GM06990 (cell line): ENCODE data around the gene PRKCE.

ENCODE experiments used
- DNase-seq: peaks from one replicate; pipeline ENCODE4 v3.0.0-alpha.2; 2011; ENCODE audit not compliant: insufficient read length; ENCODE audit errors: extremely low read depth
- H3K27me3 ChIP-seq: replicated peaks from 2 replicates; pipeline ENCODE4 v1.6.0; 2011; ENCODE audit warnings: low read length; ENCODE audit not compliant: control insufficient read depth, insufficient read depth
- H3K36me3 ChIP-seq: 2 replicates; pipeline ENCODE4 v1.5.1; 2011; ENCODE audit warnings: low read length; ENCODE audit not compliant: control insufficient read depth, insufficient read depth
- H3K4me3 ChIP-seq: replicated peaks from 2 replicates; pipeline ENCODE4 v1.5.1; 2011; ENCODE audit warnings: low read depth, mild to moderate bottlenecking, control low read depth, low read length
- TF ChIP-seq, protein P1 (sequence below): IDR thresholded peaks from 2 replicates; pipeline ENCODE4 v1.5.1; 2011; ENCODE audit warnings: low read length, control low read depth, mild to moderate bottlenecking, inconsistent platforms; ENCODE audit not compliant: insufficient read depth, poor library complexity, severe bottlenecking

The PRKCE gene

DNA sequence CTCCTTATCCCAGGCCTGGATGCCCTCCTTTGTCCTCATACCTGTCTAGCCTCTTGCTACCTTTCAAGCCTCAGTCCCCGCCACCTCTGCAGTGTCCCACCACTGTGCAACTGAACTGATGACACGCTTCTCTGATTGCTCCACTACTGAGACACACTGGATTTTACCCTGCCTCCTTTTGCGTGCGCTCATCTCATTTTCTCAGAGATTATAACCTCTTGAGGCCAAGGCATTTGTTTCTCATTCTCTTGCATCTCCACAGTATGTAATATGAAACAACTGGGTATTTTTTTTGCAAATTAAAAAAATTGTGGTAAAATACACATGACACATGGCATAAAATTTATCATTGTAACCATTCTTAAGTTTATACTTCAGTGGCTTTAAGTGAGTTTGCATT lies 95.4 kb downstream of the PRKCE start:
- no peak for DNase-seq
- TF ChIP-seq, protein P1, sequence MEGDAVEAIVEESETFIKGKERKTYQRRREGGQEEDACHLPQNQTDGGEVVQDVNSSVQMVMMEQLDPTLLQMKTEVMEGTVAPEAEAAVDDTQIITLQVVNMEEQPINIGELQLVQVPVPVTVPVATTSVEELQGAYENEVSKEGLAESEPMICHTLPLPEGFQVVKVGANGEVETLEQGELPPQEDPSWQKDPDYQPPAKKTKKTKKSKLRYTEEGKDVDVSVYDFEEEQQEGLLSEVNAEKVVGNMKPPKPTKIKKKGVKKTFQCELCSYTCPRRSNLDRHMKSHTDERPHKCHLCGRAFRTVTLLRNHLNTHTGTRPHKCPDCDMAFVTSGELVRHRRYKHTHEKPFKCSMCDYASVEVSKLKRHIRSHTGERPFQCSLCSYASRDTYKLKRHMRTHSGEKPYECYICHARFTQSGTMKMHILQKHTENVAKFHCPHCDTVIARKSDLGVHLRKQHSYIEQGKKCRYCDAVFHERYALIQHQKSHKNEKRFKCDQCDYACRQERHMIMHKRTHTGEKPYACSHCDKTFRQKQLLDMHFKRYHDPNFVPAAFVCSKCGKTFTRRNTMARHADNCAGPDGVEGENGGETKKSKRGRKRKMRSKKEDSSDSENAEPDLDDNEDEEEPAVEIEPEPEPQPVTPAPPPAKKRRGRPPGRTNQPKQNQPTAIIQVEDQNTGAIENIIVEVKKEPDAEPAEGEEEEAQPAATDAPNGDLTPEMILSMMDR: no peak
- H3K4me3 ChIP-seq: no peak overlapping the region
- no peaks in the 10 kb centered on the region for H3K27me3 ChIP-seq
- H3K36me3 ChIP-seq: no peaks in the 10 kb centered on the region

DNA sequence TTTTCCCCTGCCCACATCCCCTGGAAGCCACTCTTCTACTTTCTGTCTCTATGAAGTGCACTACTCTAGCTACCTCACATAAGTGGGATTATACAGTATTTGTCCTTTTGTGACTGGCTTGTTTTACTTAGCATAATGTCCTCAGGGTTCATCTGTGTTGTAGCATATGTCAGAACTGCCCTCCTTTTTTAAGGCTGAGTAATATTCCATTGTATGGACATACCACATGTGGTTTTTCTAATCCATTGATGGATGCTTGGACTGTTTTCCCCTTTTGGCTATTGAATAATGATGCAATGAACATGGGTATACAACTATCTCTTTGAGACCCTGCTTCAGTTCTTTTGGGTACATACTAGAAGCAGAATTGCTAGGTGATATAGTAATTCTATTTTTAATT lies 95.9 kb downstream of the PRKCE start:
- TF ChIP-seq, protein P1: no peak
- Histone ChIP-seq H3K36me3 (no peaks in the 10 kb centered on the region), H3K27me3 (no peaks in the 10 kb centered on the region), H3K4me3 (no peak overlapping the region)
- DNase-seq: no peak

DNA sequence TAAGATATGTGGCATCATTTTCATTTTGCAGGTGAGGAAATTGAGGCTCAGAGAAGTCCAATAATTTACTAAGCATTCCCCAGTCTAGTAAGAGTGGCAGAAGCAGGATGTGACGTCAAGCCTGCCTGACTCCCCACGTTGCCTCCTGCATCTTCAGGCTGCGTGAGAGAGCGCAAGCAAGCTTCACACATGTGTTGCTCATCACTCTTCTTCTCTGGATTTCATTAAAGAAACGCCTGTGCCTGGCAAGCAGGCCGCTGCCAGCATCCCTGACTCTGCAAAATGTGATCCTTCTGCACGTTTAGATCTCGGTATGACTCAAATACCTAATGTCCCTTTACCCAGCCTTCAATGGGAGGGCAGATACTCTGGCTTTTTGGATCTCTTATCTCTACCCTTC lies 96.8 kb downstream of the PRKCE start:
- Histone ChIP-seq H3K36me3 (no peaks in the 10 kb centered on the region), H3K27me3 (no peaks in the 10 kb centered on the region), H3K4me3 (no peak overlapping the region)
- DNase-seq: no peak
- TF ChIP-seq, protein P1: no peak

DNA sequence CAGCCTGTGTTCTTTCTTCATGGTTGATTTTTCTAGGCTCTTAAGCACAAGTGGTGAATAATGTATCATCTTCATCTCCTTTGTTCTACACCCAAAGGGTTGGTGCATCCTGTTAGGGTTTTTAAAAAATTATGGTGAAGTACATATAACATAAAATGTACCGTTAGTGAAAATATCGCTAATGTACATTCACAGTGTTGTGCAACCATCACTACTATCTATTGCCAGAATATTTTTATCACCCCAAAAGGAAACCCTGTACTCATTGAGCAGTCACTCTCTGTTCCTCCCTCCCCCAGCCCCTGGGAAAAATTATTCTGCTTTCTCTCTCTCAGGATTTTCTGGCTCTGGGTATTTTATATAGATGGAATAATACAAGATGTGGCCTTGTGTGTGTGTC lies 98.5 kb downstream of the PRKCE start:
- Histone ChIP-seq H3K4me3 (no peak overlapping the region), H3K36me3 (no peaks in the 10 kb centered on the region), H3K27me3 (no peaks in the 10 kb centered on the region)
- DNase-seq: no peak
- TF ChIP-seq, protein P1: no peak

DNA sequence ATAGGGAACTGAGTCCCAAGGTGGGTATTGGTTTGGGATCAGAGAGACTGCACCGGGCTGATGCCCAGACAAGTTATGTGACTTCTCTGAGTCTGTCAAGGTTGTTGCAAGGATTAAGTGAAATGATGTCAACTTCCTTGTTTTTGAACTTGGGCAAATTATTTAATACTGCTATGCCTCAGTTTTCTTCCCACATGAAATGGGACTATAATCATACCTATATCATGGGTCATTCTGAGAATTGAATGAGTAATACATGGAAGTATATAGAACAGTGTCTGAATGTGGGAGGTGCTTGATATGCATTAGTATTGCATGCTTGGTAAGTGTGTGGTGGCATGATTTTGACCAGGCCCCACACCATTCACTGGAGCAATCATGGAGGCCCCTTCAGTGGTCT lies 99.0 kb downstream of the PRKCE start:
- H3K4me3 ChIP-seq: no peak overlapping the region
- H3K36me3 ChIP-seq: no peaks in the 10 kb centered on the region
- no peaks in the 10 kb centered on the region for H3K27me3 ChIP-seq
- DNase-seq: no peak
- TF ChIP-seq, protein P1: no peak

DNA sequence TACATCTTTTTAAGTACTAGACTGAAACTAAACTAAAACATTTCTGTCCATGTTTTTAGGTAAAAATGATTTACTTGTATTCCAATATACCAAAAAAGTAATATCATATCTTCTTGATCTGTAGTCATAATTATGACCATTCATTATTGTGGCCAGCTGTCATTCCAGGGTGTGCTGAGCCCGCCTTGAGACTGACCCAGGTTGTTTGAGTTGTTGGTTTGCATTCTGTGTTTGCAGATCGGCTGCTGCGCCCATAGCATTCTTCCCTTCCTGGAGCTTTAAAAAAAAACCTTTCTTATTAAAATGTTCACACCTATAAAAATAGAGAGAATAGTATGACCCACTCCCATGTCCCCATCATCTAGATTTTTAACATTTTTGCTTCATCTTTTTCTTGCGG lies 101.9 kb downstream of the PRKCE start:
- no peak for DNase-seq
- H3K4me3 ChIP-seq: no peak overlapping the region
- H3K36me3 ChIP-seq: no peaks in the 10 kb centered on the region
- no peaks in the 10 kb centered on the region for H3K27me3 ChIP-seq
- TF ChIP-seq, protein P1: no peak
